ENCODE results near the gene TBC1D14. TPM values are rescaled to one million over a fixed set of nuclear protein-coding genes. Genes with fewer than 3 reads are reported as not detected.

Gene TBC1D14
- total and polyA plus RNA-seq, 2 of the 8 experiments (the other 6 are each of a cell fraction or from before 2014, with no cell fraction given): 45.6 to 48.2 TPM

DNA sequence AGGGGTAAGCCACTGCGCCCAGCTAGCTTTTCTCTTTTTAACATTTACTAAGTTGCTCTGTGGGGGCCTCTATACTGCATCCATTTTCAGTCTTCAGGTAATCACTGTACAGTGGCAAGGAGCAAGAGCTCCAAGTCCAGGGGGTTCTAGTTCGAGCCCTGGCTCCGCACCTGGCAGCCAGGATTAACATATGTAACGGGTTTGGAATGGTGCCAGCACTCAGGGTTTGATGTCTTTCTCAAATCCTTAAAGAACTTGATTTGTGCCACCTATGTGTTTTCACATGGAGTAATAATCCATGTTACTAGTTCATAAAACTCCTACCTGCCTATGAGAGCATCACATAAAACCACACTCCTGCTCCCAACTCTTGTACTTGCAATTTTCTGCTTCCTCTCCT is 153.7 kb downstream of the TBC1D14 start:
- Histone ChIP-seq H2BK120ac (replicated peaks; ENCODE audit: low read depth, low read length) (no peak overlapping the region), H3K56ac (replicated peaks; ENCODE audit: insufficient read length, low read depth, low read length) (no peak overlapping the region), H3K4me1 (replicated peaks in 1 of 4; ENCODE audit: control insufficient read depth in 3 of 4, insufficient read depth in 4 of 4, low read length in 3 of 4) (peaks cover 0 to 3% (median 3%) of the 10 kb centered on the region in 4 experiments; a peak in 1 of 7 replicates), H3K27ac (ENCODE audit: low read depth, low read length) (no peak overlapping the region), H3K14ac (ENCODE audit: insufficient read length) (no peak overlapping the region), H3K23me2 (ENCODE audit: low read depth, low read length) (peaks cover 6% of the 10 kb centered on the region), H2AK5ac (ENCODE audit: low read depth, low read length) (no peak overlapping the region), H3K4me3 (ENCODE audit: extremely low read depth in 1 of 4, insufficient read depth in 2 of 4, low read depth in 3 of 4, low read length in 4 of 4) (no peak overlapping the region), H3K9me3 (ENCODE audit: insufficient read depth in 2 of 2, low read depth in 1 of 2, low read length in 1 of 2) (no peaks in the 10 kb centered on the region), H3K4ac (replicated peaks; ENCODE audit: insufficient read length, low read depth, low read length) (no peak overlapping the region), H3K23ac (ENCODE audit: insufficient read length) (no peak overlapping the region), H2BK15ac (ENCODE audit: low read length) (no peak overlapping the region), H4K8ac (ENCODE audit: extremely low read depth, insufficient read depth, low read length) (no peak overlapping the region), H4K91ac (replicated peaks; ENCODE audit: insufficient read length, low read length) (no peak overlapping the region), H3K79me1 (ENCODE audit: low read depth, low read length) (peaks cover 5% of the 10 kb centered on the region; the same call in 1 of the 2 replicates), H3K79me2 (ENCODE audit: control insufficient read depth in 1 of 2, insufficient read depth in 2 of 2, low read length in 2 of 2) (peaks cover 0 to 28% of the 10 kb centered on the region in 2 experiments; a peak in 2 of 4 replicates), H2AFZ (ENCODE audit: low read length) (no peak overlapping the region), H3K9ac (replicated peaks in 1 of 4; ENCODE audit: extremely low read depth in 1 of 4, low read depth in 3 of 4, low read length in 3 of 4) (no peak overlapping the region), H3K36me3 (ENCODE audit: control insufficient read depth in 2 of 4, insufficient read depth in 4 of 4, low read length in 3 of 4) (peaks cover 14 to 48% (median 40%) of the 10 kb centered on the region in 4 experiments), H2BK20ac (ENCODE audit: low read length) (no peak overlapping the region), H2BK5ac (ENCODE audit: low read depth, low read length) (no peak overlapping the region), H3K18ac (ENCODE audit: extremely low read depth, low read length) (no peak overlapping the region), H3K27me3 (replicated peaks in 1 of 4; ENCODE audit: control insufficient read depth in 3 of 4, extremely low read depth in 1 of 4, insufficient read depth in 3 of 4, low read length in 3 of 4) (no peaks in the 10 kb centered on the region; a peak in 1 of 7 replicates), H4K20me1 (replicated peaks in 1 of 2; ENCODE audit: control insufficient read depth in 1 of 2, insufficient read depth in 2 of 2, low read length in 2 of 2) (peaks cover 10 to 28% of the 10 kb centered on the region in 2 experiments), H4K5ac (ENCODE audit: insufficient read length, low read depth, low read length) (no peak overlapping the region), H2BK12ac (ENCODE audit: low read depth, low read length) (no peak overlapping the region), H3K4me2 (ENCODE audit: insufficient read depth in 1 of 2, low read depth in 2 of 2, low read length in 2 of 2) (no peak overlapping the region)
- DNase-seq (ENCODE audit: low read depth in 1 of 2, low spot score in 2 of 2) (no peak), FAIRE-seq (no peak)
- CTCF ChIA-PET (ENCODE audit: partially characterized antibody): interaction anchor here (0.7 to 1.4 kb wide), 3 partner anchors 9 to 520 kb away, joined by 3 to 5 read pairs (median 4); no protein-coding TSS in a partner anchor
- 99% methylated on average over 4 of the region's 4 CpGs; no CpG with 5 or more reads in 1 of the 2 experiments for WGBS, 2 experiments (ENCODE audit: extremely low coverage in 1 of 2, insufficient coverage in 1 of 2, insufficient read length in 1 of 2, insufficient replicate concordance in 2 of 2, low coverage in 1 of 2, low lambda C conversion rate in 2 of 2, missing lambda C conversion rate in 1 of 2)
- POLR2A ChIA-PET (ENCODE audit: partially characterized antibody): interaction anchor here (1.7 kb wide), 1 partner anchor 13 kb away, joined by 3 read pairs; no protein-coding TSS in a partner anchor
- TF ChIP-seq RFX5 (IDR thresholded peaks at IDR 0.05; ENCODE audit: borderline replicate concordance, low read depth, low read length) (no peak), CREB1 (IDR thresholded peaks at IDR 0.05) (no peak)
